ENCODE results near the gene WWOX.

The WWOX gene

DNA sequence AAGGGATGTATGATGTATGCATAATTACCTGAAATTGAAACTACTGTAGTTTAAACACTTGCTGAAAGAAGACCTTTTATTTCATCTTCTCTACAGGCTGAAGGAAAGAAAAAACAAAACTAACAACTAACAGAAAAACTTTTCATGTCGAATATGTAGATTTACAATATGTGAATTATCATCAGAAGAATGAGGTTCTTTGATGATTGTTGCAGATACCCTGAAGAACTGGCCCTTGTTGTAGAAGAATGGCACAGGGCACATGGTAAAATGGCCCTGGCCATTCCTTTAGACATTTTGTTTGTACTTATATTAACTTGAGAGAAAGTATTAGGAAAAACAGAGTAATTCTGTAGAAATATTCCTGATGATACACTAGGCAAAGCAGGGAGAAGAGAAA, 1057.3 kb downstream of the WWOX start:
- no peak for TF ChIP-seq MYC (IDR thresholded peaks at IDR 0.05; ENCODE audit: low read depth, low read length)
- TF ChIP-seq POLR2A (IDR thresholded peaks at IDR 0.05; ENCODE audit: extremely low read depth, insufficient read length) = no peak
- TF ChIP-seq, protein P1, sequence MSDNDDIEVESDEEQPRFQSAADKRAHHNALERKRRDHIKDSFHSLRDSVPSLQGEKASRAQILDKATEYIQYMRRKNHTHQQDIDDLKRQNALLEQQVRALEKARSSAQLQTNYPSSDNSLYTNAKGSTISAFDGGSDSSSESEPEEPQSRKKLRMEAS (IDR thresholded peaks at IDR 0.05; ENCODE audit: low read depth, low read length) = no peak
- TF ChIP-seq, protein P2, sequence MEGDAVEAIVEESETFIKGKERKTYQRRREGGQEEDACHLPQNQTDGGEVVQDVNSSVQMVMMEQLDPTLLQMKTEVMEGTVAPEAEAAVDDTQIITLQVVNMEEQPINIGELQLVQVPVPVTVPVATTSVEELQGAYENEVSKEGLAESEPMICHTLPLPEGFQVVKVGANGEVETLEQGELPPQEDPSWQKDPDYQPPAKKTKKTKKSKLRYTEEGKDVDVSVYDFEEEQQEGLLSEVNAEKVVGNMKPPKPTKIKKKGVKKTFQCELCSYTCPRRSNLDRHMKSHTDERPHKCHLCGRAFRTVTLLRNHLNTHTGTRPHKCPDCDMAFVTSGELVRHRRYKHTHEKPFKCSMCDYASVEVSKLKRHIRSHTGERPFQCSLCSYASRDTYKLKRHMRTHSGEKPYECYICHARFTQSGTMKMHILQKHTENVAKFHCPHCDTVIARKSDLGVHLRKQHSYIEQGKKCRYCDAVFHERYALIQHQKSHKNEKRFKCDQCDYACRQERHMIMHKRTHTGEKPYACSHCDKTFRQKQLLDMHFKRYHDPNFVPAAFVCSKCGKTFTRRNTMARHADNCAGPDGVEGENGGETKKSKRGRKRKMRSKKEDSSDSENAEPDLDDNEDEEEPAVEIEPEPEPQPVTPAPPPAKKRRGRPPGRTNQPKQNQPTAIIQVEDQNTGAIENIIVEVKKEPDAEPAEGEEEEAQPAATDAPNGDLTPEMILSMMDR (IDR thresholded peaks at IDR 0.05; ENCODE audit: low read depth, low read length) = no peak
- no peak for DNase-seq (ENCODE audit: low read depth)
- no peak overlapping the region for H3K4me3 ChIP-seq (ENCODE audit: low read depth, low read length)

DNA sequence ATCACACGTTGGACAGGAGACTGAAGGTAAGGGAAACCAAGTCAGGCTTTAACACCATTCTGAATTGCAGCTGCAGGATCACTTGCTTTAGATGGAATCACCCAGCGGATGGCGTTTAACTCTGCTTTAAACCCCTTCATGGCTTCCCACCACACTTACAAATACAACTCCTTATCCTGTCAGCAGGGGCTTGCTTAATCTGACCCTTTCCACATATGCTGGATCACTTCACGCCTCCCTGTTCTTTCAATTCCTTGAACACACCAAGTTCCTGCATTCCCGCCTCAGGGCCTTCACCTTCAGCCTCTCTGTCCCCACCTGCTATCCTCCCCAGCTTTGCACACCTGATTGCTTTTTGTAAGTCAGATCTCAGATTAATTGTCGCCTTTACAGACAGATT, 1058.9 kb downstream of the WWOX start:
- DNase-seq (ENCODE audit: low read depth) = no peak
- TF ChIP-seq, protein P1 (IDR thresholded peaks at IDR 0.05; ENCODE audit: low read depth, low read length) = no peak
- TF ChIP-seq, protein P2 (IDR thresholded peaks at IDR 0.05; ENCODE audit: low read depth, low read length) = no peak
- TF ChIP-seq MYC (IDR thresholded peaks at IDR 0.05; ENCODE audit: low read depth, low read length) (no peak), POLR2A (IDR thresholded peaks at IDR 0.05; ENCODE audit: extremely low read depth, insufficient read length) (no peak)
- no peak overlapping the region for H3K4me3 ChIP-seq (ENCODE audit: low read depth, low read length)

DNA sequence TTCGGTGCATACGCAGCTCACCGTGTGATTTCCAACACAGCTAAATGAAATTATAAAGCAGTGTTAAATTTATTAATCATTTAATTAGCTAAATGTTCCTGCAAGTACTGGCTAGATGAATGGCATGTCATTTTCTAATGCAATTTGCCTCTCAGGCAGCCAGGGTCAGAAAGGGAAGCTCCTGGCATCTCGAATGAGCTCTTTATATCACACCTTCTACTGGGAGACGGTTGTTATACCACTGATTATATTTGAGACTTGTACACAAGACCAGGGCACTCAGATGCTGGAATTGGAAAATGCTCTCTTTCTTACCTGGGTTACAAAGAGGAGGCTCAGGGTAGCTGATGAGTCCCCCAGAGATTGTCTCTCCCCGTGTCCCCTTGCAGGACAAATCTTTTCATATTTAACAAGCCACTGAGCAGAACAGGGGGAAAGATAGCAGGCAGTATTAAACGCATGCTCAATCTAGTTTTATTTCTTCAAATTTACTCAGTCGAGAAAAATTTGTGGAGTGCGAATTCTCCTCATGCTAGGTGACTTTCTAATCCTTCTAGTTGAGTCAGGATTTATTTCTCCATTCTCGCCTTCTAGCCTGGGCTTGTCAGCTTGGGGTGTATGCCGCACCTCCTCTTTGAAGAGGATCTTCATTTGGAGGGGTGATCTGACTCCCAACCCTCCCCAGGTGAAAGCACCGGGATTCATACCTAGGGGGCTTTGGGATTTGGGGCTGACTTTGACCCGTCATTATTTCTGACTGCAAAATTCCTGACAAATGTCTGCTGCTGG, 1060.0 kb downstream of the WWOX start:
- TF ChIP-seq, protein P1 (IDR thresholded peaks at IDR 0.05; ENCODE audit: low read depth, low read length) = no peak
- TF ChIP-seq, protein P2 (IDR thresholded peaks at IDR 0.05; ENCODE audit: low read depth, low read length) = no peak
- TF ChIP-seq POLR2A (IDR thresholded peaks at IDR 0.05; ENCODE audit: extremely low read depth, insufficient read length) (no peak), MYC (IDR thresholded peaks at IDR 0.05; ENCODE audit: low read depth, low read length) (no peak)
- no peak for DNase-seq (ENCODE audit: low read depth)
- H3K4me3 ChIP-seq (ENCODE audit: low read depth, low read length) = no peak overlapping the region

DNA sequence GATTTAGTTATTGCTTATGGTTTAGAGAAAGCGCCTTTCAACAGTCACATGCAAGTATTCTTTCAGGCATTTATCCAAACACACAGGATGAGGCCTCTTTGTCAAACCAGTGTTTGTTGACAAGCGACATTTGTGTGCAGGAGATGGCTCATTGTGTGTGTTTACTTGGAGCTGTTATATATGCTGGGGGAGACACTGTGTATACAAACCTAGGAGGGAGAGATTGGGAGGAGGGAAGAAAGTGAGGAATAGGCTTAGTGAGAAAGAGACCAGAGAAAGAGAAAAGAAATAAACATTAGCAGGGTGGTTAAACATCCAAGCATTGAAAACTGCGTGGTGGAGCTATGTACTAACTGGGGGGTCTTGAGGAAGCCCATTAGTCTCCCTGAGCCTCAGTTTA, 1063.5 kb downstream of the WWOX start:
- TF ChIP-seq, protein P2 (IDR thresholded peaks at IDR 0.05; ENCODE audit: low read depth, low read length) = no peak
- no peak for TF ChIP-seq MYC (IDR thresholded peaks at IDR 0.05; ENCODE audit: low read depth, low read length)
- TF ChIP-seq, protein P1 (IDR thresholded peaks at IDR 0.05; ENCODE audit: low read depth, low read length) = no peak
- TF ChIP-seq POLR2A (IDR thresholded peaks at IDR 0.05; ENCODE audit: extremely low read depth, insufficient read length) = no peak
- no peak for DNase-seq (ENCODE audit: low read depth)
- no peak overlapping the region for H3K4me3 ChIP-seq (ENCODE audit: low read depth, low read length)

DNA sequence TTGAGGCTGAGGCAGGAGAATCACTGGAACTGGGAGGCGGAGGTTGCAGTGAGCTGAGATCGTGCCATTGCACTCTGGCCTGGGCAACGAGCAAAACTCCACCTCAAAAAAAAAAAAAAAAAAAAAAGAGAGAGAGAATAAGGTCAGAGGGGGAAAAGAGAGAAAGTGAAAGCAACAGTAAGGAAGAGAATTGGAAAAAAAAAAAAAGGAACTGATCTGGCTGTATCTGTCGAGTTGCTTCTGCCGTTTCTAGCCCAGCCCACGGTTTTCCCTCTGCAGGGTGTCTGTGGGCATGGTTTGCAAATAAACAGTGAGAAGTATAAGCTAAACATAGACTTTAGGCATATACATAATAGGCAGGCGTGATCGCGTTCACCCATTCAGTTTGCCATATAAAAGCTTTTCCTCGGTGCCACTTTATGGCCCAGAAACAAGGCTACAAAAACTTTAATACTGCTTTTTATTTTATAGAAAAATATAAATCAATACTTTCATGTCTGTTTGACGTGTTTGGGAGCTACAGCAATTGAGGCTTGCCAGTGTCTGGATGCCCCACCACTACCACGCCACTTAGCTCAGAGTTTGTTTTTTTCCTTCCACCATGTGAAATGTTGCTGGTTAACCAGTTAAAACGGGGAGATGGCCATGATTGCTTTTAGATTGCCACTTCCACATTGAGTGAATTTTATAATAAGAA, 1064.4 kb downstream of the WWOX start:
- peak overlapping the region; percentile 32 for H3K4me3 ChIP-seq (ENCODE audit: low read depth, low read length)
- peak; percentile 82 for DNase-seq (ENCODE audit: low read depth)

More for the DNA sequence above, 1064.4 kb downstream of the WWOX start:
- TF ChIP-seq, protein P1 (IDR thresholded peaks at IDR 0.05; ENCODE audit: low read depth, low read length) = 0 out of 2 replicates have a peak, but pooled peaks have one; percentile 31
- TF ChIP-seq MYC (IDR thresholded peaks at IDR 0.05; ENCODE audit: low read depth, low read length) (no peak; the same call in 1 of the 2 replicates), POLR2A (IDR thresholded peaks at IDR 0.05; ENCODE audit: extremely low read depth, insufficient read length) (no peak)
- TF ChIP-seq, protein P2 (IDR thresholded peaks at IDR 0.05; ENCODE audit: low read depth, low read length) = no peak

Measured in NB4 (cell line).